ENCODE data around the gene GSN. TPM values are rescaled to one million over a fixed set of nuclear protein-coding genes. Genes with fewer than 3 reads are reported as not detected.

The GSN gene
- total RNA-seq, 1 donor from 2014 or later = 1.1 TPM

DNA sequence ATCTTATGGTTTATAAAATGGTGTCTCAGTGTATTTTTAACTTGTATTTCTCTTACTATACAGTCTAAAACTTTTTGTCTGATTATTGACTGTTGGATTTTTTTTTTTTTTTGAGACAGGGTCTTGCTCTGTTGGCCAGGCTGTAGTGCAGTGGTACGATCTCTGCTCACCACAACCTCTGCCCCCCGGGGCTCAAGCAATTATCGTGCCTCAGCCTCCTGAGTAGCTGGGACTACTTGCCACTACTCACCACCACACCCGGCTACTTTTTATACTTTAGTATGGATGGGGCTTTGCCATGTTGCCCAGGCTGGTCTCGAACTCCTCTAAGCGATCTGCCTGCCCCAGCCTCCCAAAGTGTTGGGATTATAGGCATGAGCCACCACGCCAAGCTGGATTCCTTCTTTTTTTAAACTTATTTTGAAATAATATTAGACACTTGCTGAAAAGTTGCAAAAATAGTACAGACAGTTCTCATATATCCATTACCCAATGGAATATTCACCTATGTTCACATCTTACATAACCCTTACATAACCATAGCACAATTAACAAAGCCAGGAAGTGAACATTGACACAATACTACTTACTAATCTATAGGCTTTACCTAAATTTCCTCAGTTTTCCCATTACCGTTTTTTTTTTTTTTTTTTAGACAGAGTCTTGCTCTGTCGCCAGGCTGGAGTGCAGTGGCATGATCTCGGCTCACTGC lies 54.9 kb downstream of the GSN start:
- intact Hi-C loops (cut with micrococcal nuclease) = loop anchor here (5.0 kb wide), 1 partner anchor 44 kb away; no protein-coding TSS in a partner anchor
- Mint-ChIP-seq H3K36me3 (ENCODE audit: low read depth) (peaks cover 4% of the 10 kb centered on the region), H3K9me3 (no peaks in the 10 kb centered on the region), H3K27me3 (ENCODE audit: low read depth) (no peaks in the 10 kb centered on the region), H3K4me1 (ENCODE audit: low read depth) (peaks cover 17% of the 10 kb centered on the region), H3K4me3 (ENCODE audit: low read depth) (no peak overlapping the region), H3K27ac (no peak overlapping the region)
- no peak for DNase-seq (ENCODE audit: low spot score)

DNA sequence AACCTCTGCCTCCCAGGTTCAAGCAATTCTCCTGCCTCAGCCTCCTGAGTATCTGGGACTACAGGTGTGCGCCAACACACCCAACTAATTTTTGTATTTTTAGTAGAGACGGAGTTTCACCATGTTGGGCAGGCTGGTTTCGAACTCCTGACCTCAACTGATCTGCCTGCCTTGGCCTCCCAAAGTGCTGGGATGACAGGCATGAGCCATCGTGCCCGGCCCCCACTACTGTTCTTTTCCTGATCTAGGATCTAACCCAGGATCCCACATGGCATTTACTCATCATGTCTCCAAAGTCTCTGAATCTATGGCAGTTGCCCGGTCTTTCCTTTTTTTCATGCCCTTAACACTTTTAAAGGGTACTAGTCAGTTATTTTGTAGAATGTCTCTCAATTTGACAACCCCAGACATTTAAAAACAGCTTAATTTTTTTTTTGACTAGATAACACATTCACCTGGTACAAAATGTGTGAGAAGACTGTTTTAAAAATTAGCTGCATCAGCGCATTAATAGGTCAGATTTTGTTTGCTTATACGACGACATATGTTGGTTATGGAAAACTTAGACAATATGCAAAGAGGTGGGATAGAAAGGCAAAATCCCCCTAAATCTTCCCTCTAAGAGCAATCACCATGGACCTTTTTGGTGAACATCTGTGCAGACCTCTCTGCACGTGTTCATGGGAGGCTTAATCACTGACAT lies 55.6 kb downstream of the GSN start:
- intact Hi-C loops (cut with micrococcal nuclease) = loop anchor here (5.0 kb wide), 1 partner anchor 44 kb away; no protein-coding TSS in a partner anchor
- peaks cover 17% of the 10 kb centered on the region for H3K4me1 Mint-ChIP-seq (ENCODE audit: low read depth)
- DNase-seq (ENCODE audit: low spot score) = no peak
- H3K27ac Mint-ChIP-seq = no peak overlapping the region
- H3K27me3 Mint-ChIP-seq (ENCODE audit: low read depth) = no peaks in the 10 kb centered on the region
- H3K9me3 Mint-ChIP-seq = no peaks in the 10 kb centered on the region
- no peak overlapping the region for H3K4me3 Mint-ChIP-seq (ENCODE audit: low read depth)
- peaks cover 4% of the 10 kb centered on the region for H3K36me3 Mint-ChIP-seq (ENCODE audit: low read depth)

DNA sequence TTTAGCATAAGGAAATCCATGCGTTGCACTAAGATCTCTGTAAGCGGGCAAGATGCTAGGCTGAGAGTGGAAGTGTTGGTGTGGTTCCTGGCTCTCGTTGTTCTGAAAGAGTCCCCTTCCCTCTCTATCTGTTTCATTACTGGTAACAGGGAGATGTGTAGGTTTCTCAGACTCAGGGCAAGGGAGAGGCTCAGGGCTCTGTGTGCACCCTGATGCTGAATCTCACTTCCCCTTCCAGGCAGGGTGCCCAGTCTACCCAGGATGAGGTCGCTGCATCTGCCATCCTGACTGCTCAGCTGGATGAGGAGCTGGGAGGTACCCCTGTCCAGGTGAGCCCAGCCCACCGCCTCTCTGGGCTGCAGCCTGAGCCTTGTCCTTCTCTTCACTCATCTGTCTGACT lies 56.4 kb downstream of the GSN start:
- Mint-ChIP-seq H3K27ac (no peak overlapping the region), H3K4me3 (ENCODE audit: low read depth) (no peak overlapping the region), H3K9me3 (no peaks in the 10 kb centered on the region), H3K36me3 (ENCODE audit: low read depth) (peaks cover 4% of the 10 kb centered on the region), H3K4me1 (ENCODE audit: low read depth) (peaks cover 17% of the 10 kb centered on the region), H3K27me3 (ENCODE audit: low read depth) (no peaks in the 10 kb centered on the region)
- intact Hi-C loops (cut with micrococcal nuclease) = loop anchor here (5.0 kb wide), 1 partner anchor 43 kb away; no protein-coding TSS in a partner anchor
- no peak for DNase-seq (ENCODE audit: low spot score)

DNA sequence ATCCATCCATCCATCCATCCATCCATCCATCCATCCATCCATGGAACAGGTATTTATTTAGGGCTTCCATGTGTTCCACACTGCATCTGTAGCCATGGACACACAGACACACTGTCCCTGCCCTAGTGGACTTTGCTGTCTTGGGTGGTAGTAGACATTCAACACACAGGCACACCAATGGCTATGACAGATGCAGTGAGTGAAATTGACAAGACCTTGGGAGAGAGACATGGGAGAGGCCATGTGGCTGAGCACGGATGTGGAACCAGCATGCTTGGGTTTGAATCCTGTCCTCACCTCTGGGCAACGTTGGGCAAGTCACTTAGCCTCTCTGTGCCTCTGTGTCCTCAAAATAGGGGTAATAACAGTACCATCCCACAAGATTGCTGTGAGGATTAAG lies 56.8 kb downstream of the GSN start:
- peaks cover 4% of the 10 kb centered on the region for H3K36me3 Mint-ChIP-seq (ENCODE audit: low read depth)
- H3K9me3 Mint-ChIP-seq = no peaks in the 10 kb centered on the region
- peaks cover 17% of the 10 kb centered on the region for H3K4me1 Mint-ChIP-seq (ENCODE audit: low read depth)
- DNase-seq (ENCODE audit: low spot score) = no peak
- no peak overlapping the region for H3K27ac Mint-ChIP-seq
- H3K27me3 Mint-ChIP-seq (ENCODE audit: low read depth) = no peaks in the 10 kb centered on the region
- intact Hi-C loops (cut with micrococcal nuclease) = loop anchor here (5.0 kb wide), 1 partner anchor 43 kb away; no protein-coding TSS in a partner anchor
- H3K4me3 Mint-ChIP-seq (ENCODE audit: low read depth) = no peak overlapping the region

DNA sequence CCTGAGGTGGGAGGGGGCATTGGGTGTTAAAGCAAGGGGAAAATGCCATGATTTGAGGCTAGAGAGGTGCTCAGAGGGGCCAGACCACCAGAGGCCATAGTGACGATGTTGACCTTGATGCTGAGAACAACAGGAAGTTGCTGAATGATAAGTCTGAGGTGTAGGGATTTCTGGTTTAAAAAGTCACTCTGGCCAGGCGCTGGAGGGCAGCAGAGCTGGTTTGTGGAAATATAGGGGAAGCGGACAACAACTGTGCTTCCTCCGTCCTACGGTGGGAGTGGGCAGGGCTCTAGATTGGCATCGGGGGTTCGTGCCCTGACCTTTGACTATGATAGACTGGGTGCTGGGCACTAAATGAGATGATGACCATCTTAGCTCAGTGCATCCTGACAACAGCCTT lies 57.4 kb downstream of the GSN start:
- Mint-ChIP-seq H3K9me3 (no peaks in the 10 kb centered on the region), H3K4me3 (ENCODE audit: low read depth) (no peak overlapping the region)

DNA sequence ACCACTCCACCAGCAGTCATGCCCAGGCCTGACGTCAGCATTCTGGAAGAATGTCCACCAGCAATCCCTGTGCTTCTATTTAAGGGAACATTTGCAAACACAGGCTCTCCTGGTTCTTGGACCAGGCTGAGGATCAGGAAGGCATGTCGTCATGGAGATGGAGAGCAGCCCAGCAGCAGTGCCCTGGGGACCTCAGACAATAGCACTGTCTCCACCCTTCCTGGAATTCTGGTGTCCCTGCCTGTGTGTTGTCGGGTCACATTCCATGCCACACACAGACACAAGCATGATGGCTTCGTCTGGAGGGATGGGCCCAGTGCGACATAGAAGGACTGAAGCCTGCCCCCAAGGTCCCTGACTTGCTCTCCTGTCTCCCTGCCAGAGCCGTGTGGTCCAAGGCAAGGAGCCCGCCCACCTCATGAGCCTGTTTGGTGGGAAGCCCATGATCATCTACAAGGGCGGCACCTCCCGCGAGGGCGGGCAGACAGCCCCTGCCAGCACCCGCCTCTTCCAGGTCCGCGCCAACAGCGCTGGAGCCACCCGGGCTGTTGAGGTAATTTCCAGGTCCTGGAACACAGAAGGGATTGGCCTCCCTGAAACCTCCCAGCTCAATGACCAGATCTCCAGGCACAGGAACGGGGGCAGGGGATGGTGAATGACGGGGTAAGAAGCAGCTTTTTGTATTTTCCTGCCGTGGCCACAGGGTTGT lies 58.3 kb downstream of the GSN start:
- Mint-ChIP-seq H3K4me3 (ENCODE audit: low read depth) (no peak overlapping the region), H3K36me3 (ENCODE audit: low read depth) (peaks cover 4% of the 10 kb centered on the region), H3K27ac (no peak overlapping the region), H3K4me1 (ENCODE audit: low read depth) (peaks cover 8% of the 10 kb centered on the region), H3K9me3 (no peaks in the 10 kb centered on the region), H3K27me3 (ENCODE audit: low read depth) (no peaks in the 10 kb centered on the region)
- no peak for DNase-seq (ENCODE audit: low spot score)
- intact Hi-C loops (cut with micrococcal nuclease) = no loop called here

More for the DNA sequence above, 57.4 kb downstream of the GSN start:
- no peak overlapping the region for H3K27ac Mint-ChIP-seq
- H3K36me3 Mint-ChIP-seq (ENCODE audit: low read depth) = peaks cover 4% of the 10 kb centered on the region
- no peak for DNase-seq (ENCODE audit: low spot score)
- H3K4me1 Mint-ChIP-seq (ENCODE audit: low read depth) = peaks cover 15% of the 10 kb centered on the region
- intact Hi-C loops (cut with micrococcal nuclease) = no loop called here
- no peaks in the 10 kb centered on the region for H3K27me3 Mint-ChIP-seq (ENCODE audit: low read depth)

DNA sequence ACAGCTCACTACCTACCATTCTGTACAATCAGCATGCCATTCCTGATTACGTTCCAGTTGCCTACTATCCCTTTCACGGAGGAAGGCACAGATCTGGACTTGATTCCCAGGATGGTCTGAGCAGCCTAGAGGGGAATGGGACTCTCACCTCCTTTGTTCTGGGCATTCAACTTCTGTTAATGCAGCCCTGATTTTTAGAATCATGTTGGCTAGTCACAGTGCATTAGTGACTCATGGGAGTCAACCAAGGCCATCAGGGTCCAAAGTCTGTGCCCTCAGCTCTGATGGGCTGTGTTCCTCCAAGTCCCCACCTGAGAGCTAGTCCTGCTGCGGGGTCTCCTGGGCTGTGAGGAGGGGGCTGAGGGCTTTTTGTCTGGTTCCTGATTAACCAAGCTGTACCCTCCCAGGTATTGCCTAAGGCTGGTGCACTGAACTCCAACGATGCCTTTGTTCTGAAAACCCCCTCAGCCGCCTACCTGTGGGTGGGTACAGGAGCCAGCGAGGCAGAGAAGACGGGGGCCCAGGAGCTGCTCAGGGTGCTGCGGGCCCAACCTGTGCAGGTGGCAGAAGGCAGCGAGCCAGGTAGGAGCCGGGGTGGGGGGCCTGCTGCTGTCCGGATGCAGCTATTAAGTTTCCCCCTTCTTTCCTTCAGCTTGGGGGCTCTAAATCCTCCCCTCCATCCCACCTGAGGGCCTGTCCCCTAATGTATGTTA lies 59.1 kb downstream of the GSN start:
- no peak for DNase-seq (ENCODE audit: low spot score)
- Mint-ChIP-seq H3K27ac (no peak overlapping the region), H3K27me3 (ENCODE audit: low read depth) (no peaks in the 10 kb centered on the region), H3K36me3 (ENCODE audit: low read depth) (peaks cover 3% of the 10 kb centered on the region), H3K4me1 (ENCODE audit: low read depth) (peaks cover 6% of the 10 kb centered on the region), H3K9me3 (no peaks in the 10 kb centered on the region), H3K4me3 (ENCODE audit: low read depth) (no peak overlapping the region)
- intact Hi-C loops (cut with micrococcal nuclease) = no loop called here

DNA sequence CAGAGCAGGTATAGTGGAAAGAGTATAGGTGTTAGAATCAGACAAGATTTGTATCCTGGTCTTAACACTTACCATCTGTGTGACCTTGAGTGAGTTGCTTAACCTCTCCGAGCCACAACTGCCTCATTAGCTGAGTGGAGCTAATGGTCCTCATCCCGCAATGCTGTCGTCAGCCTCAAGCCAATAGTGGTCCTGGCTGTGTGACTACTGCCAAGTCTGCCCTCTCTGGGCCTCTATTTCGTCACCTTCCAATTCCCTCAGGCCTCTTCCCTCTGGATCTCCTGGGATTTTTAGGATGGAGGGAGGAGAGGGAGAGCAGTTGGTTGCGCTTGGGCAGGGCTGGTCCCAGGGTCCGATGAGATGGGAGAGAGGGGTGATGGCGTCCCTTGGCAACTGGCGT lies 60.5 kb downstream of the GSN start:
- H3K4me1 Mint-ChIP-seq (ENCODE audit: low read depth) = no peaks in the 10 kb centered on the region
- H3K9me3 Mint-ChIP-seq = no peaks in the 10 kb centered on the region
- no peaks in the 10 kb centered on the region for H3K27me3 Mint-ChIP-seq (ENCODE audit: low read depth)
- H3K36me3 Mint-ChIP-seq (ENCODE audit: low read depth) = no peaks in the 10 kb centered on the region
- no peak overlapping the region for H3K27ac Mint-ChIP-seq
- intact Hi-C loops (cut with micrococcal nuclease) = no loop called here
- no peak for DNase-seq (ENCODE audit: low spot score)
- H3K4me3 Mint-ChIP-seq (ENCODE audit: low read depth) = no peak overlapping the region

DNA sequence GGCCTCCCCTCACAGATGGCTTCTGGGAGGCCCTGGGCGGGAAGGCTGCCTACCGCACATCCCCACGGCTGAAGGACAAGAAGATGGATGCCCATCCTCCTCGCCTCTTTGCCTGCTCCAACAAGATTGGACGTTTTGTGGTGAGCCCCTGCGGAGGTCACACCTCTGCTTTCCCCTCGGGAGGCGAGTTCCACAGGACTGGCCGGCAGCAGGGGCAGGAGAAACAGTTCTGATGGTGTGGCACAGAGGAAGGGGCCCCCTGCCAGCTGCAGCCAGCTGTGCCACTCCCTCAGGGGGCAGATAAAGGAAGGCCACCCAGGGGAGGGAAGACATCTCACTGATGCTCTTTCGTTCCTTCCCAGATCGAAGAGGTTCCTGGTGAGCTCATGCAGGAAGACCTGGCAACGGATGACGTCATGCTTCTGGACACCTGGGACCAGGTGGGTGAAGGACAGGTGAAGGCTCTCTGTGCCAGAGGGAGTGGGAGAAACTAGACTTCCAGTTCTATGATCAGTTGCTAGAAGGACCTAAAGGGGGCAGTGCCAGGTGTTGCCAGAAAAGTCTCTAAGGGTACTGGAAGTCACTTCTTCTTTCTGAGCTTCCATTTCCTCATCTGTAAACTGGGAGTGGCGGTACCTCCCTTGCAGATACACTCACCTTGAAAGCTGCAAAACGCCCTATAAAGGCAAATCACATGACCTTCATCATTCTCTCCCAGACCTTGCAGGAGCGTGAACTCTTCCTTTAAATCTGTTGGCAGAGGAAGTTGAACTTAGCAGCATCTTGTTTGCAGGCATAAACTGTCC lies 61.1 kb downstream of the GSN start:
- no peaks in the 10 kb centered on the region for H3K27me3 Mint-ChIP-seq (ENCODE audit: low read depth)
- no peak for DNase-seq (ENCODE audit: low spot score)
- no peak overlapping the region for H3K4me3 Mint-ChIP-seq (ENCODE audit: low read depth)
- no peaks in the 10 kb centered on the region for H3K36me3 Mint-ChIP-seq (ENCODE audit: low read depth)
- H3K4me1 Mint-ChIP-seq (ENCODE audit: low read depth) = no peaks in the 10 kb centered on the region
- no peaks in the 10 kb centered on the region for H3K9me3 Mint-ChIP-seq
- no peak overlapping the region for H3K27ac Mint-ChIP-seq
- intact Hi-C loops (cut with micrococcal nuclease) = no loop called here

DNA sequence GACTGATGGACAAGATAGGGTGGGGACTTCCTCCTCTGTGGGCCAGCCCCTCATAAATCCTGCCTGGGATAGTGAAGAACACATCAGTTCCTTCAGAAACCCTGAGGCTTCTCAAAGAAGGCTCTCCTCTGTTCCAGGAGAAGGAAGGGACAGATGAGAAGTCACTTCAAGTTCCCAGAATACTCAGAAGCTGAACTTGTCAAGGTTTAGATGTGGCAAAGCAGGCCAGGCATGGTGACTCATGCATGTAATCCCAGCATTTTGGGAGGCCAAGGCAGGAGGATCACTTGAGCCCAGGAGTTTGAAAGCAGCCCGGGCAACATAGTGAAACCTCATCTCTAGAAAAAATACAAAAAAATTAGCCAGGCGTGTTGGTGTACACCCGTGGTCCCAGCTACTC lies 63.6 kb downstream of the GSN start:
- no peaks in the 10 kb centered on the region for H3K4me1 Mint-ChIP-seq (ENCODE audit: low read depth)
- H3K9me3 Mint-ChIP-seq = no peaks in the 10 kb centered on the region
- no peaks in the 10 kb centered on the region for H3K36me3 Mint-ChIP-seq (ENCODE audit: low read depth)
- H3K4me3 Mint-ChIP-seq (ENCODE audit: low read depth) = no peak overlapping the region
- intact Hi-C loops (cut with micrococcal nuclease) = no loop called here
- H3K27me3 Mint-ChIP-seq (ENCODE audit: low read depth) = no peaks in the 10 kb centered on the region
- no peak for DNase-seq (ENCODE audit: low spot score)
- H3K27ac Mint-ChIP-seq = no peak overlapping the region

DNA sequence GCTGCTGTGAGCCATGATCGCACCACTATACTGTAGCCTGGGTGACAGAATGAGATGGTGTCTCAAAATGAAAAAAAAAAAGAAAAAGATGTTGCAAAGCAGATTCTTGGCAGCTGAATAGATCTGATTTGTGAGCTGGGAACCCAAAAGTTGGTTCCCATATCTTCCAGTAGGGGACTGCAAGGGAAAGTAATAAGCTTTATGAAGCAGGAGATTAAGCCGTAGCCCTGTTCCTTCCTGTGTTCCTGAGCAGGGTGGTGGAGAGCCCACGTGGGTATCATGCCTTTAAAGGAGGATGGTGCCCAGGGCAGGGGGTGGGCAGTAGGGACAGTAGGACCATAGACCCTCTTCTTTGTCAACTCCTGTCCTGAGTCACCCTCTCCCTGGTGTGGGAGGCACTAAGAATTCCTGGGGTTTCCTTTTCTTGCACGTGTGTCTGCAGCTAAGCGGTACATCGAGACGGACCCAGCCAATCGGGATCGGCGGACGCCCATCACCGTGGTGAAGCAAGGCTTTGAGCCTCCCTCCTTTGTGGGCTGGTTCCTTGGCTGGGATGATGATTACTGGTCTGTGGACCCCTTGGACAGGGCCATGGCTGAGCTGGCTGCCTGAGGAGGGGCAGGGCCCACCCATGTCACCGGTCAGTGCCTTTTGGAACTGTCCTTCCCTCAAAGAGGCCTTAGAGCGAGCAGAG lies 64.2 kb downstream of the GSN start:
- H3K9me3 Mint-ChIP-seq = no peaks in the 10 kb centered on the region
- H3K36me3 Mint-ChIP-seq (ENCODE audit: low read depth) = no peaks in the 10 kb centered on the region
- intact Hi-C loops (cut with micrococcal nuclease) = no loop called here
- no peak for DNase-seq (ENCODE audit: low spot score)
- no peaks in the 10 kb centered on the region for H3K27me3 Mint-ChIP-seq (ENCODE audit: low read depth)
- H3K27ac Mint-ChIP-seq = no peak overlapping the region
- H3K4me1 Mint-ChIP-seq (ENCODE audit: low read depth) = no peaks in the 10 kb centered on the region
- no peak overlapping the region for H3K4me3 Mint-ChIP-seq (ENCODE audit: low read depth)

Measured in activated T-helper 2 cell treated with anti-CD3 and anti-CD28 coated beads, Interferon-gamma antibody, Interleukin-2, Interleukin-4, amounts not matched to agents 10 μg/mL and 5 μg/mL and 100 μg/mL, durations not matched to agents 14 hours and 24 hours and 36 hours (primary cell).